ENCODE results near the gene SQOR.

GRCh38 chr15:45616901-45617323 lies 17.9 kb upstream of the SQOR start:
- TF ChIP-seq EZH2 (IDR thresholded peaks at IDR 0.05; ENCODE audit: insufficient read depth, poor library complexity, severe bottlenecking): no peak
- no peak for TF ChIP-seq EZH2phosphoT487 (IDR thresholded peaks at IDR 0.05; ENCODE audit: insufficient read depth, low read depth)

Measured in GM23248 (cell line).